Stimulated activated CD8-positive, alpha-beta memory T cell treated with anti-CD3 and anti-CD28 coated beads, Interleukin-15, amount 100 ng/mL, for 1 hour (primary cell): Measurements from ENCODE around the gene INTS11.
A peak's percentile ranks its signal among the peaks of the same experiment; 100 is the strongest.

ENCODE experiments used
- DNase-seq: peaks from one replicate; pipeline ENCODE4 v3.0.0-alpha.2; 2020; ENCODE audit warnings: low read depth

Gene INTS11

DNA sequence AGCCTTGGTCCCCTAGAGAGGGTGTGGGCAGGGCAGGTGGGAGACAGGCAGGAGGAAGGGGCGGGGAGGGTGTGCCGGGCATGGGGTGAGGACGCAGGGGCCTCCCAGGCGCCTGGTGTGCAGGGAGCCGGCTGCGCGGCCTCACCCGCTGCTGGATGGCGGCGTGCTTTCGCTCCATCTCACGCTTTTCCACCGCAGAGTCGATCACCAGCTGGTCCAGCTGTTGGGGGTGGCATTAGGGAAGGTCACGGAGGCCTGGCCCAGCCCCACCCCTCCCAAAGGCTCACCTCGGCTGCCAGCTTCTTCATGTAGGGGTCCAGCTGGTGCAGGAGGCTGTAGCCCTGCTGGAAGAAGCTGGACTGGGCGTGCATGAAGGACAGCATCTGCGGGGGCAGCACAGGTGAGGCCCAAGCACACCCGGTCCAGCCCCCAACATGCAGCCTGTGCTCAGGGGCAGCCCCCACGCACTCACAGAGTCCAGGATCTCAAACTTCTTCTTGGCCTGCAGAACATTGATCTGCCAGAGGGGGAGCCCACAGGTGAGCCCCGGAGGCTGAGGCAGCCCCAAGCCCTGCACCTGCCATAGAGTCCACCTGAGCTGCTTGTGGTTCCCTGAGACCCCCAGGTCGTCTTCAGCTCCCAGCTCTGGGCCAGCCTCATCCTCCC is 24.6 kb downstream of the INTS11 start:
- DNase-seq, result no peak

DNA sequence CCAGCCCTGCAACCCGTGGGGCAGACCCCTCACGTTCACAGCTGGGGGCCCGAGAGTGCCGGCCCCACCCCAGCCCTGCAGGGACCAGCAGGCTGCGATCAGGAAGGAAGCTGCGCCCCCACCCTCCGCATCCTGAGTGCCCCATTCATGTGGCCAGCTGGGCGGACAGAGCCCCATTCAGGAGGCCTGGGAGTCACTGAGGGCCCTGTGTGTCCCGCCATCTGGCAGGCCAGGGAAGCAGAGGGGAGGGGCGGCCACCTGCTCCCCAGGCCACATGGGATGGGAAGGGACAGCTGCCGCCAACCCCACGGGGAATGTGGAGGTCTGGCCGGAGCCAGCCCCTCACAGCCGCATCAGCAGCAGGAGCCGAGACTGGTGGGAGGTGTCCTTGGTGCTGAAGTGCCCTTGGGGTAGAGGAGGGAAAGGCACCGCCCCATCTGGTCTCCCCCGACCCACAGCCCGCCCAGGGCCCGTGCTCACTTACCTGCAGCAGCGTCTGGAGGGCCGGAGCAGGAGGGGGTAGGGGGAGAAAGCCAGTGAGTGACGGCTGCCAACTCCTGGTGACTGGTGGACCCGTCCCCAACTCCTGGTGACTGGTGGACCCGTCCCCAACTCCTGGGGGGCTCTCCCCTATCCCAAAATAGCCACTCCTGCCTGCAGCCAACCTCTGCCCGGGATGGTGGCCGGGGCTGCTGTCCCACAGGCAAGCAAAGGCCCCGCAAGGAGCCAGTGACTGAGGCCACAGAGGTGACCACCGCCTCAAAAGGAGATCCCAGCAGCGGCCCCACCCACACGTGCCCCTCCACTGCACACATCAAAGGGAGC is 25.4 kb downstream of the INTS11 start:
- no peak for DNase-seq

DNA sequence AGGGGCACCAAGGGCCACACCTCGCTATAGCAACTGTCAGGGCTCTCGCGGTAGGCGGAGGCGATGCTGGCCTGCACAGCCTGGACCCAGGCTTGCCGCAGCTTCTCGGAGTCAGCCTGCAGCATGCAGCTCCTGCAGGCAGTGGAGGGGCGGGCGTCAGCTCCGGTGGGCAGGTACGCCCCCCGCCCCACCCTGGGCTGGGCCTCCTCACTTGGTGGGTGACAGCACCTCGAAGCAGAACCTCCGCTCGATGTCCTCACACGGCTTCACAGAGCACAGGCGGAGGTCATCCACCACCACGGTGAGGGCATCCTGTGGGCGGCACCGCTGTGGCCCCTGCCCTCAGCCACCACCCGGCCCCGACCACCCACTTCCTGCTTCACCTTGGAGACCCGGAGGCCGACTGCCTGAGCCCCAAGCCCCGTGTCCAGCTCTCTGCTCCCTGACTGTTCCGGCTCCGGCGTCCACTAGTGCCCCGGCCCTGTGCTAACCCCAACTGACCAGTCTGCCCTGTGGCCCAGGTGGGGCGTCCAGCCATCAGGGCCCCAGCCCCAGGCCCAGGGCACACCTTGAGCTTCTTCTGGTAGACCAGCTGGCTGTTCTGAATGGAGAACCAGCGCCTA is 26.5 kb downstream of the INTS11 start:
- DNase-seq, result no peak

DNA sequence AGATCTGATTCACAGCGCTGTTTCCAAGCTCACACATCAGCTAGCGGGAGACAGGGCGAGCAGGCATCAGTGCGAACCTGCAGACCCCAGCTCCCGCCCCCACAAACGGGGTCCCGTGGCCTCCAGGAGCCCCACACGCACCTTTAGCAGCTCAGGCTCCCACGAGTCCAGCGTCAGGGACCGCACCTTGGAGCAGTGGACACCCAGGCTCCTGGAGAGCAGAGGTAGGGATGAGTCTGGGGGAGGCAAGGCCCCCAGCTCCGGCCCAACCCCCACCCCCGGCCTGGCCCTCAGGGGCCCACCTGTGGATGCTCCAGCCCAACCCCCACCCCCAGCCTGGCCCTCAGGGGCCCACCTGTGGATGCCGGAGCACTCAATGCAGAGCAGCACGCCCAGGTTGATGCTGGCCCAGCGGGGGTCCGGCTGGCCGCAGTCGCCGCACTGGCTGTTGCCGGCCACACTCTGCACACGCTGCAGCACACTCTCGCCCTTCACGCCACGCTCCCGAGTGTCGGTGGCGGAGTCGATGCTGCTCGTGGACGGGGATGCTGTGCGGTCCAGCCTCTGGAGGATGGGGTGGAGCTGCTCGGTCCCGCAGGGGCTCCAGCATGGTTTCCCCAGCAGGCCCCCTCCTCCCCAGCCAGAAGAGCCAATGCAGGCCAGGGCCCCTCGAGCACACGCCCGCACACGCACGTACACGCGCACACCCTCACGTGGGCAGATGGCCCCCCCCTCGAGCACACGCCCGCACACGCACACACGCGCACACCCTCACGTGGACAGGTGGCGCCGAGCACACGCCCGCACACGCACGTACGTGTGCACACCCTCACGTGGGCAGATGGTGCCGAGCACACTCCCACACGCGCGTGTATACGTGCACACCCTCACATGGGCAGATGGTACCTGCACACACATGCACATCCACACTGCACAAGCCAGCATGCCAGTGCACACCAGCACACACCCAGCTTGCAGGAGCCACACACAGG is 28.1 kb downstream of the INTS11 start:
- DNase-seq, result no peak

DNA sequence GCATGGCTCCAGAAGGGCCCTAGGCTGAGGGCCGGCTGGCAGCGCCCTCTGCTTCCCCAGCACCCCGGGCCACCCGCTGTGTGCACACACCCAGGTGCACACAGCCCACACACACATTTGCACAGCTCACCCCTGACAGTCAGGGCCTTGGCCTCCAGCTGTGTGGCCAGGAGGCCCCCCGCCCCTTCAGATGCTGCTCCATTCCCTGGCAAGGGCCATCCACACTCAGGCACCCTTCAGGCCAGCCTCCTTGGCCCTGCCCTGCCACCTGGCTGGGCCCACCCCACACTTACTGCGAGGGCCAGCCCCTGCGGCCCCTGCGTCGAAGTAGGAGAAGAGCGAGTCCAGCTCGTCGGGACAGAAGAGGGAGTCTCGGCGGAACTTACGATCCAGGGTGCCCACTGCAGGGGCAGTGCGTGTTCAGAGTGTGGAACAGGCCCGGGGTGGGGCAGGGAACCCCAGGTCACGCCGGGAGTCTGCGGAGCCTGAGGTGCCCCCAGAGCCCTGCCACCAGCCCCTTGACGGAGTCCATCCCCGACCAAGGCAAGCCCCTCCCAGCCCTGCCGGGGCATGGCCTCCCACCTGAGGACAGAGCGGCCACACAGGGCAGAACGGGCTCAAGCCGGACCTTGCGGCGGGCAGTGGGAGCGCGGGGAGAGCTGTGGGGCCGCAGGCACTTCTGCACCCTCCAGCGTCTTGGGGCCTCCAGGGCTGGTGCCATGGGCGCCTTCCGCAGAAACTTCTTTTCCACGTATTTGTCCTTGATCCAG is 29.1 kb downstream of the INTS11 start:
- DNase-seq, result no peak

DNA sequence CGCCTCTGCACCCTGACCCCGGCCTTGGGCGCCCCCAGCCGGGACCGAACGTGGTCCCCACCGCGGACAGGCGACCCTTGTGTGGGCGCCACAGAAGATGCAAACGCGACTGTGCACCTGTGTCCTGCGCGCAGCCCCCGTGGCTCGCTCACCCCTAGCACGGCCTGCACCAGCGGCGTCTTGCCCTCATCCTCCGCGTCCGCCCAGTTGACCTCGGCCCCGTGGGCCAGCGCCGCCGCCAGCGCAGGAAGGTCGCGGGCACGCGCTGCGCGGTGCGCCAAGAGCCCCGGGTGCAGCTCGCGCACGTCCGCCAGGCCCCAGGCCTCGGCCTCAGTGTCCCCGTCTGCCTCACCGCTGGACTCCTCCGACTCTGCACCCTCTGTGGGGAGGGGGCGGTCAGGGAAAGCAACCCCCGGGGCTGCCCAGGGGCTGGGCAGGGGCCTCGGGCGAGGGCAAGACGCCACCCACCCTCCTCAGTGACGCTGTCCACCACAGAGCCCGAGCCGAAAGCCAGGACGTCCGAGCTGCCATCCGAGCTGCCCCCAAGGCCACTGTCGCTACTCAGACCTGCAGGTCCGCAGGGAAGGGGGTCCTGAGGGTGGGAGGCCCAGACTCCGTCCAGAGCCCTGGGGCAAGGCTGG is 30.1 kb downstream of the INTS11 start:
- no peak for DNase-seq

DNA sequence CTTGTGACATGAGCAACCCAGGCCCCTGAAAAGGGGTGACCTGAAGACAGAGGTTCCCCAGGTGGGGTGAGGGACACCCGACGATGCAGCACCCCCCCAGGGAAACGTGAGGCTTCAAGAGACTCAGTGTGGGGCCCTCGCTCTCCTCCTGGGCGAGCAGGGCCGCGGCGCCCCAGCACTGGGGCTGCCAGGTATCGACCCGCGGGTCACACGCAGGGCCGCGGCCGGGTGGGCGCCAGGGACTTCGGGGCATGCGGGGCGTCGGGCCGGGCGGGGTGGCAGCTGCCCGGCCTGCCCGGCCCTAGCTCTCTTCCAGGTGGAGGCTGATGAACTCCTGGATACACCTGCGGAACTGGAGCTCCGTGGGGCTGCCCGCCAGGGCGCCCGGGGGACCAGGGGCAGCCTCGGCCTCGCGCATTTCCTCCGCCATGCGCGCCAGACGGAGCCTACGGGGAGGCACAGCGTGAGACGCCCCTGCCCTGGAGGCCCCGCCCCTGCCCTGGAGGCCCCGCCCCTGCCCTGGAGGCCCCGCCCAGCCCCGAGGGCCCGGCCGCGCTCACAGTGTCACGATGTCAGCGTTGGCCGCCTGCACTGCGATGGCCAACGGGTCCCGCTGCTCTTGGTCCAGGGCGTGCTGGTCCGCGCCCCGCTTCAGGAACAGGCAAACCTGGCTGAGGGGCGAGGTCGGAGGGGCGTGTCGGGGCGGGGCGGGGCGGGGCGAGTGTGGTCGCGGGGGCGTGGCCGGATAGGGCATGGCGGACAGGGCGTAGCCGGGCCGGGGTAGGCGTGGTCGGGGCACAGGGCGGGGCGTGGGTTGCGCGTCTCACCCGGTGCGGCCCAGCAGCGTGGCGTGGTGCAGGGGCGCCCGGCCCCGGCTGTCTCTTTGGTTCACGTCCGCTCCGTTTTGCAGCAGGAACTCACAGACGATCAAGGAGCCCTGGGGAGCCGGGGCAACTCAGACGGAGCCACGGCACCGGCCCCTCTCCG is 30.9 kb downstream of the INTS11 start:
- DNase-seq, result no peak

DNA sequence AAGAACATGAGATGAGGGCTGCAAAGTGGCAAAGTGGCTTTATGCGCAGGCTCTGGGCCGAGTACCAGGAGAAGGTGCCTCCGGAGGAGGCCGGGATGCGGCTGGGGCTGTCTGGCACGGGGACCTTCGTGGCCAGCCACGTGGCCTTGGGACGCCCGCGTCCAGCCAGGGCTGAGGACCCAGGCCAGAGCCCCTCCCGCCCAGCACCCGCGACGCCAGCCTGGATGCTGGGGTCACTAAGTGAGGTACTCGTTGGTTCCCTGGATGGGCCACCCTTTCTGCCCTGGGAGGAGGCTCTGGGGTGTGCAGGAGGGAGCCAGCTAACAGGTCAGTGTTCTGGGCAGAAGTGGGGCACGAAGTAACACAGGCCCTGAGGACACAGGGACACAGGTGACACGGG is 31.6 kb downstream of the INTS11 start:
- DNase-seq, result no peak

DNA sequence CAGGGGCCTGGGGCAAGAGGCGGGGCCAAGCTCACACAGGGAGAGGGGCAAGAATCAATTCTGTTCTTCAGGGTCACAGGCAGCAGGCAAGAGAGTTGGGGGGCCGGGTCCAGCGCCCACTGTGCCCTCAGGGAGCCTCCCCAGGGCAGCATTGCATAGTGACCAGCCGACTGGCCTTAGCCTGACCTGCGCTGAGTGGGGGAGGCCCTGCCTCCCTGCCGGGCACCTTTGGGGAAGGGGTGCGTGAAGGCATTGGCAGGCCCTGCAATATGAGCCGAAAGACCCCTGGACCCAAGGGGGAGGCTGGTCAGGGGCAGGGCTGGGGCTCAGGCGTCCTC is 32.0 kb downstream of the INTS11 start:
- DNase-seq, result no peak

DNA sequence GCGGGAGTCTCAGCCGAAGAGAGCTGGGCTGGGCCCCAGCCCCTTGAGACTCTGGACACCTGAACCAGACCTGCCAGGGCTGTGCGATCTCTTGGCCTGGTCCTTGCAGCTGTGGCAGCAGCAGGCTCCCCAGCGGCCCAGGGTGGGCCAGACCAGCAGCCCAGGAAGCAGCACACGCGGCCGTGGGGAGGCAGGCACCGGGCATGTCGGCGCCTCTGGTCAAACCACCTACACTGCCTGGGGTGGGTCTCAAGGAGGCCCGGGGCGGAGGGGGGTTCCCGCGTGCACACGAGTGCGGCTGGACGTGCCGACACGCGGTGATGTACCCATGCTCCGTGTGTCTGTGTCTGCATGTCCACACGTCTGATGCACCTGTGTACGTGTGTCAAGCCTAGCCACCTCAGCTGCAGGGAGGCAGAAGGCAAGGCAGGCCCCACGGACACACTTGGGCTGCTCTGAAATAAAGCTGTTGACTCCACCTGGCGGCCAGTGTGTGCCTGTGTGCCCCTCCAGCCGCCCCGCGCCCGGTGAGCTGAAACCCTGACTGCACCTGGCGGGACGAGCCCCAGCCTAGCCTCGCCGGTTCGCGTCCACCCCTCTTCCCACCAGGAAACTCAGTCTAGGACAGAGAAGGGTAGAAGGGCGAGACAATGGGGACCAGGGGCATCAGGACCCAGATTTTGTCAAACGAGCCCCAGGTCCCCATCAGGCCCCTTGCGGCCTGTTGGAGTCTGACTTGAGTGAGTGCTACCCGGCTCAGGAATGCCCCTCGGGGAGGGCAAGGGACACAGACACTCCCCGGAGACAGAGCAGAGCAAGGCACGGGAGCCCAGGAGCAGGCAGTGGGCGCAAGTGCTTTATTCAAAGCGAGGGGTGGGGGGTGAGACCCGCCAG is 32.7 kb downstream of the INTS11 start:
- no peak for DNase-seq

DNA sequence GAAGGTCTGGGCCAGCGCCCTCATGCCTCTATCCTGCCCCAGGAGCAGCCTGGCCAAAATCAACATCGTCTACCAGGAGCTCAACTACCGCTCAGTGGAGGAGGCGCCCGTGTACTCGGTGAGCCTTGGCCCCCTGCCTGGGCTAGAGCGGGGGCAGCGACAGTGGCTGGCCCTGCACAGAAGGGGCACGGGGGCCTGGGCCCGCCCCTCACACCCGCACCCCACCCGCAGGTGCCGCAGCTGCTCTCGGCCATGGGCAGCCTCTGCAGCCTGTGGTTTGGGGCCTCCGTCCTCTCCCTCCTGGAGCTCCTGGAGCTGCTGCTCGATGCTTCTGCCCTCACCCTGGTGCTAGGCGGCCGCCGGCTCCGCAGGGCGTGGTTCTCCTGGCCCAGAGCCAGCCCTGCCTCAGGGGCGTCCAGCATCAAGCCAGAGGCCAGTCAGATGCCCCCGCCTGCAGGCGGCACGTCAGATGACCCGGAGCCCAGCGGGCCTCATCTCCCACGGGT is 33.4 kb downstream of the INTS11 start:
- DNase-seq, result no peak

DNA sequence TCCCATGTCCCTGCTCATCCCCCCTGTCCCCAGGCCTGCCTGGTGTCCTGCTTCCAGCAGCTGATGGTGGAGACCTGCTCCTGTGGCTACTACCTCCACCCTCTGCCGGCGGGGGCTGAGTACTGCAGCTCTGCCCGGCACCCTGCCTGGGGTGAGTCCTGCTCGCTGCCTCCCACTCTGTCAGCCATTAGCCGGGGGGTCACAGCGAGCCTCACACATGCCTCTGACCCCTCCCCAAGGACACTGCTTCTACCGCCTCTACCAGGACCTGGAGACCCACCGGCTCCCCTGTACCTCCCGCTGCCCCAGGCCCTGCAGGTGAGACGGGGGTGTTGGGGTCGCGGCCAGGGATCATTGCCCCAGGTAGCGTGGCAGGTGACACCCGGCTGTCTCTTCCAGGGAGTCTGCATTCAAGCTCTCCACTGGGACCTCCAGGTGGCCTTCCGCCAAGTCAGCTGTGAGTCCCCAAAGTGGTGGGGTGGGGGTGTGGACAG is 34.2 kb downstream of the INTS11 start:
- peak; percentile 35 for DNase-seq

DNA sequence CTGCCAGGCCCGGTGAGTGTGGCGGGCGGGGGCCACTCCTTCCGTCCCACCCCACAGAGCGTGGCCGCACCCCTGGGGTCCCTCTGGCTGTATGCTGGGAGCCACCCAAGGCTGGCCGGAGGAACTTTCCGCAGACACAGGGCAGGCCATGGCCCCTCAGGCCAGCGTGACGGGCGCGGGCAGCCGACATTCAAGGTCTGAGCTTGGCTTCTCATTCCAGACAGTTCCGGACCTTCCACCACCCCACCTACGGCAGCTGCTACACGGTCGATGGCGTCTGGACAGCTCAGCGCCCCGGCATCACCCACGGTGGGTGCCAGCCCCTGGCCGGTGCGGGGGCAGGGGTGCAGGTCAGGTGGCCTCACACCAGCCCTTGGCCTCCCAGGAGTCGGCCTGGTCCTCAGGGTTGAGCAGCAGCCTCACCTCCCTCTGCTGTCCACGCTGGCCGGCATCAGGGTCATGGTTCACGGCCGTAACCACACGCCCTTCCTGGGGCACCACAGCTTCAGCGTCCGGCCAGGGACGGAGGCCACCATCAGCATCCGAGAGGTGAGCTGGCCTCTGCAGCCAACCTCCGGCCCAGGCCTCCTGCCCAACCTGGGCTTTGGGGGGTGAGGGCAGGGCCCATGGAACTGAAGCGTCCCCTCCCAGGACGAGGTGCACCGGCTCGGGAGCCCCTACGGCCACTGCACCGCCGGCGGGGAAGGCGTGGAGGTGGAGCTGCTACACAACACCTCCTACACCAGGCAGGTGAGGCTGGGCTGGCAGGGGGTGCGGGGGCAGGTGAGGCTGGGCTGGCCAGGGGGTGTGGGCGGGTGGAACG is 37.0 kb downstream of the INTS11 start:
- DNase-seq, result no peak

DNA sequence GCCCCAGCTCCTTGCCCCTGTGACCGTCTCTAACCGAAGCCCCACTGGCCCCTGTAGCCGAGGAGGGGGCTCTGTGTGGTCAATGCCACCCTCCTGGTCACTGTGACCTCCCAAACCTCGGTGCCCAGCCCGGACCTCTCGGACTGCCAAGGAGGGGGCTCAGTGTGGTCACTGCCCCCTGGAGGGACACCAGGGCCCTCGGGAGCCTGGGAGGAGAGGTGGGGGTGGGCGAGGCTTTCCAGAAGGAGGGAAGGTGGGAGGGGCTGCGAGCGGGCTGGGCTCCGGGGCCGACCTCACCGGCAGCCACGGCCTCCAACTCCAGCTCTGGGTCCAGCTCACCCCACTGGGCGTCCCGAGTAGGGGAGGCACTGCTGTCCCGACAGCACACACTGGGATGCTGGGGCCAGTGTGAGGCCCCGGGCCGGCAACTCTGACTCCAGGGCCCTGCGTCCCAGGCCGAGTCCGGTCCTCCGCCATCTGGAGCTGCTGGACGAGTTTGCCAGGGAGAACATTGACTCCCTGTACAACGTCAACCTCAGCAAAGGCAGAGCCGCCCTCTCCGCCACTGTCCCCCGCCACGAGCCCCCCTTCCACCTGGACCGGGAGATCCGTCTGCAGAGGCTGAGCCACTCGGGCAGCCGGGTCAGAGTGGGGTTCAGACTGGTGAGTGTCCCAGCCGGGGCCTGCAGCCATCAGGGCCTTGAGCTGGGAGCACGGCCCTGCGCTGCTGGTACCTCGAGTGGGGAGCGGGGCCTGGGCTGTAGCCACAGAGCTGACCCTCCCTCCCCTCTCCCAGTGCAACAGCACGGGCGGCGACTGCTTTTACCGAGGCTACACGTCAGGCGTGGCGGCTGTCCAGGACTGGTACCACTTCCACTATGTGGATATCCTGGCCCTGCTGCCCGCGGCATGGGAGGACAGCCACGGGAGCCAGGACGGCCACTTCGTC is 37.9 kb downstream of the INTS11 start:
- DNase-seq, result no peak

DNA sequence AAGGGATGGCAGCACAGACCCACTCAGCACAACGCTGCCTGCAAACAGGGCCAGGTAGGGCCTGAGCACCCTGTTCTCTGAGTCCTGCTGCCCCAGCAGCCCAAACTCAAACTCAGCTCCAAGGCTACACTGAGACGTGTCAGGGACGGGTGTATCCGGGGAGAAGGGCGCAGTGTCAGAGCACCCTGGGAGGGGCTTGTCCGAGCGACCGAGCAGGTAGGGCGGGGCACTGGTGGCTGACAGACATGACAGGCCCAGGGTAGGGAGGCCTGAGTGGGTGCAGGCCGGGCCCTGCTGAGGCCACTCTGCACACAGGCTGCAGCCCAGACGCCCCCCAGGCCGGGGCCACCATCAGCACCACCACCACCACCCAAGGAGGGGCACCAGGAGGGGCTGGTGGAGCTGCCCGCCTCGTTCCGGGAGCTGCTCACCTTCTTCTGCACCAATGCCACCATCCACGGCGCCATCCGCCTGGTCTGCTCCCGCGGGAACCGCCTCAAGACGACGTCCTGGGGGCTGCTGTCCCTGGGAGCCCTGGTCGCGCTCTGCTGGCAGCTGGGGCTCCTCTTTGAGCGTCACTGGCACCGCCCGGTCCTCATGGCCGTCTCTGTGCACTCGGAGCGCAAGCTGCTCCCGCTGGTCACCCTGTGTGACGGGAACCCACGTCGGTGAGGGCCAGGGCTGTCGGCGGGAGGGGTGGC is 38.7 kb downstream of the INTS11 start:
- no peak for DNase-seq
